HL-60 (cell line): ENCODE measurements around the gene GALNT13.

Experiments
- DNase-seq, 2 experiments: peaks; one replicate each; pipeline ENCODE4 v3.0.0-alpha.2; 2010 to 2020; ENCODE audit warnings: low read depth in 1 of 2, low spot score in 1 of 2
- H3K27ac ChIP-seq: fragments of 250-450 bp; sonication (Bioruptor Pico); replicated peaks from 2 replicates; pipeline ENCODE4 v1.5.1; 2020; ENCODE audit warnings: mild to moderate bottlenecking, moderate library complexity
- H3K27me3 ChIP-seq: fragments of 250-450 bp; sonication (Bioruptor Pico); 2 replicates; pipeline ENCODE4 v1.5.1; 2021; ENCODE audit warnings: mild to moderate bottlenecking, moderate library complexity; ENCODE audit not compliant: insufficient read depth, poor library complexity, severe bottlenecking
- H3K4me3 ChIP-seq: replicated peaks from 2 replicates; pipeline ENCODE4 v1.5.1; 2011; ENCODE audit warnings: mild to moderate bottlenecking, control low read depth, low read length; ENCODE audit not compliant: insufficient read depth
- CTCF ChIP-seq: IDR thresholded peaks from one replicate; pipeline ENCODE4 v1.5.1; 2011; ENCODE audit warnings: low read length, control low read depth, inconsistent platforms; ENCODE audit not compliant: insufficient read depth
- GABPA ChIP-seq: IDR thresholded peaks from 2 replicates; pipeline ENCODE4 v1.6.1; 2012; ENCODE audit warnings: low read depth
- POLR2AphosphoS5 ChIP-seq: IDR thresholded peaks from 2 replicates; pipeline ENCODE4 v1.6.1; 2012; ENCODE audit warnings: low read depth
- REST ChIP-seq: IDR thresholded peaks from 2 replicates; pipeline ENCODE4 v1.6.1; 2012; ENCODE audit warnings: low read depth; ENCODE audit not compliant: insufficient replicate concordance
- SPI1 ChIP-seq: IDR thresholded peaks from 2 replicates; pipeline ENCODE4 v1.6.1; 2012; ENCODE audit warnings: low read depth, mild to moderate bottlenecking, borderline replicate concordance

Gene GALNT13

GRCh38 chr2:154307007-154307406 is 435.3 kb downstream of the GALNT13 start:
- no peak for DNase-seq

GRCh38 chr2:154324601-154325000 is 452.9 kb downstream of the GALNT13 start:
- Histone ChIP-seq H3K27me3 (no peaks in the 10 kb centered on the region), H3K4me3 (no peak overlapping the region), H3K27ac (no peak overlapping the region)
- TF ChIP-seq POLR2AphosphoS5 (no peak), SPI1 (no peak), GABPA (no peak), CTCF (no peak), REST (no peak)
- DNase-seq = no peak

More at GRCh38 chr2:154307007-154307406, 435.3 kb downstream of the GALNT13 start:
- H3K27me3 ChIP-seq = no peaks in the 10 kb centered on the region
- H3K4me3 ChIP-seq = no peak overlapping the region
- TF ChIP-seq CTCF (no peak), REST (no peak), POLR2AphosphoS5 (no peak), GABPA (no peak), SPI1 (no peak)
- H3K27ac ChIP-seq = no peak overlapping the region

- Histone ChIP-seq H3K27ac (no peak overlapping the region), H3K27me3 (no peaks in the 10 kb centered on the region), H3K4me3 (no peak overlapping the region)
- TF ChIP-seq SPI1 (no peak), GABPA (no peak), POLR2AphosphoS5 (no peak), CTCF (no peak), REST (no peak)
- DNase-seq = no peak
Measured at GRCh38 chr2:154329510-154329909, 457.8 kb downstream of the GALNT13 start.
